ENCODE results near the gene NDUFV1. TPM values are rescaled to one million over a fixed set of nuclear protein-coding genes. Genes with fewer than 3 reads are reported as not detected.
"Not testable (repeated sequence)": the region's sequence is repeated elsewhere in the genome, so short reads cannot be mapped to it uniquely, and the experiment has no call there.

The NDUFV1 gene
- 79.5 and 89.9 TPM in 2 replicates for polyA plus RNA-seq (2011; rRNA removed)
- 61.8 and 69.0 TPM in 2 replicates for polyA minus RNA-seq (2011; rRNA and poly(A)+ RNA removed)

GRCh38 chr11:67606492-67607295 is at the start of gene NDUFV1:
TSS of gene NDUFV1 (plus strand) at chr11:67606936. CDS start at chr11:67607005, 69 bp downstream.
- peaks cover 5% of the 10 kb centered on the region for H3K27me3 ChIP-seq (ENCODE audit: control insufficient read depth, insufficient read depth, low read length)
- ChIA-PET POLR2A (interaction anchor here (1.0 kb wide), 1 partner anchor 23 kb away, joined by 12 read pairs; the partner anchor contains the start of gene GSTP1), CTCF (interaction anchor here (1.6 to 1.8 kb wide), 2 partner anchors 8 to 22 kb away, joined by 6 to 7 read pairs; no protein-coding TSS in a partner anchor)
- peaks cover 4% of the 10 kb centered on the region for H3K9me3 ChIP-seq (ENCODE audit: control insufficient read depth, insufficient read depth, low read length)
- peak within 1 kb of the TSS; percentile 31 for H3K27ac ChIP-seq (ENCODE audit: low read depth, low read length)
- H3K4me3 ChIP-seq (ENCODE audit: low read depth, low read length) = peak within 1 kb of the TSS; percentile 70
- DNase-seq (ENCODE audit: low read depth, low spot score) = peak; percentile 65
- peak; percentile 44 for TF ChIP-seq CTCF (IDR thresholded peaks at IDR 0.05; ENCODE audit: low read depth, low read length)

- H3K9me3 ChIP-seq (ENCODE audit: control insufficient read depth, insufficient read depth, low read length) = no peaks in the 10 kb centered on the region; the same call in 1 of the 2 replicates
- DNase-seq (ENCODE audit: low read depth, low spot score) = no peak
- no peak overlapping the region for H3K27ac ChIP-seq (ENCODE audit: low read depth, low read length)
- no peaks in the 10 kb centered on the region for H3K27me3 ChIP-seq (ENCODE audit: control insufficient read depth, insufficient read depth, low read length)
- ChIA-PET CTCF (interaction anchor here (0.7 kb wide), 1 partner anchor 20 kb away, joined by 3 read pairs; no protein-coding TSS in a partner anchor), POLR2A (interaction anchor here (0.6 kb wide), 1 partner anchor 48 kb away, joined by 5 read pairs; no protein-coding TSS in a partner anchor)
- TF ChIP-seq CTCF (IDR thresholded peaks at IDR 0.05; ENCODE audit: low read depth, low read length) = no peak
- H3K4me3 ChIP-seq (ENCODE audit: low read depth, low read length) = no peak overlapping the region
Measured at GRCh38 chr11:67558084-67558772, 48.5 kb upstream of the NDUFV1 start.

- no peaks in the 10 kb centered on the region for H3K27me3 ChIP-seq (ENCODE audit: control insufficient read depth, insufficient read depth, low read length)
- no peak for DNase-seq (ENCODE audit: low read depth, low spot score)
- TF ChIP-seq CTCF (IDR thresholded peaks at IDR 0.05; ENCODE audit: low read depth, low read length) = no peak
- H3K9me3 ChIP-seq (ENCODE audit: control insufficient read depth, insufficient read depth, low read length) = no peaks in the 10 kb centered on the region; the same call in 1 of the 2 replicates
- no peak overlapping the region for H3K27ac ChIP-seq (ENCODE audit: low read depth, low read length)
- ChIA-PET POLR2A (no interaction called here), CTCF (interaction anchor here (2.4 kb wide), 1 partner anchor 10 kb away, joined by 7 read pairs; no protein-coding TSS in a partner anchor)
- no peak overlapping the region for H3K4me3 ChIP-seq (ENCODE audit: low read depth, low read length)
Measured at GRCh38 chr11:67561971-67562619, 44.6 kb upstream of the NDUFV1 start.

GRCh38 chr11:67562963-67563704 is 43.6 kb upstream of the NDUFV1 start:
- TF ChIP-seq CTCF (IDR thresholded peaks at IDR 0.05; ENCODE audit: low read depth, low read length) = no peak
- no peak overlapping the region for H3K4me3 ChIP-seq (ENCODE audit: low read depth, low read length)
- H3K27me3 ChIP-seq (ENCODE audit: control insufficient read depth, insufficient read depth, low read length) = no peaks in the 10 kb centered on the region
- POLR2A ChIA-PET = interaction anchor here (1.0 kb wide), 1 partner anchor 21 kb away, joined by 3 read pairs; no protein-coding TSS in a partner anchor
- DNase-seq (ENCODE audit: low read depth, low spot score) = no peak
- CTCF ChIA-PET = interaction anchor here (2.4 kb wide), 1 partner anchor 9 kb away, joined by 7 read pairs; no protein-coding TSS in a partner anchor
- no peak overlapping the region for H3K27ac ChIP-seq (ENCODE audit: low read depth, low read length)
- no peaks in the 10 kb centered on the region; the same call in 1 of the 2 replicates for H3K9me3 ChIP-seq (ENCODE audit: control insufficient read depth, insufficient read depth, low read length)

- H3K4me3 ChIP-seq (ENCODE audit: low read depth, low read length); H3K27me3 ChIP-seq (ENCODE audit: control insufficient read depth, insufficient read depth, low read length); H3K9me3 ChIP-seq (ENCODE audit: control insufficient read depth, insufficient read depth, low read length); H3K27ac ChIP-seq (ENCODE audit: low read depth, low read length): not testable (repeated sequence)
- ChIA-PET POLR2A (interaction anchor here (1.0 kb wide), 1 partner anchor 21 kb away, joined by 3 read pairs; no protein-coding TSS in a partner anchor), CTCF (interaction anchor here (2.4 kb wide), 1 partner anchor 9 kb away, joined by 7 read pairs; no protein-coding TSS in a partner anchor)
- peak; percentile 72 for DNase-seq (ENCODE audit: low read depth, low spot score)
Measured at GRCh38 chr11:67563705-67564114, 43.0 kb upstream of the NDUFV1 start.
